Measurements from ENCODE around the gene ATG14.
"Not testable (repeated sequence)": the region's sequence is repeated elsewhere in the genome, so short reads cannot be mapped to it uniquely, and the experiment has no call there.

The ATG14 gene

GRCh38 chr14:55433880-55434804 is 22.5 kb upstream of the ATG14 start:
- no peak for DNase-seq (ENCODE audit: low spot score)

- no peak for DNase-seq (ENCODE audit: low spot score)
Observed at GRCh38 chr14:55432628-55433027, 21.0 kb upstream of the ATG14 start.

DNA sequence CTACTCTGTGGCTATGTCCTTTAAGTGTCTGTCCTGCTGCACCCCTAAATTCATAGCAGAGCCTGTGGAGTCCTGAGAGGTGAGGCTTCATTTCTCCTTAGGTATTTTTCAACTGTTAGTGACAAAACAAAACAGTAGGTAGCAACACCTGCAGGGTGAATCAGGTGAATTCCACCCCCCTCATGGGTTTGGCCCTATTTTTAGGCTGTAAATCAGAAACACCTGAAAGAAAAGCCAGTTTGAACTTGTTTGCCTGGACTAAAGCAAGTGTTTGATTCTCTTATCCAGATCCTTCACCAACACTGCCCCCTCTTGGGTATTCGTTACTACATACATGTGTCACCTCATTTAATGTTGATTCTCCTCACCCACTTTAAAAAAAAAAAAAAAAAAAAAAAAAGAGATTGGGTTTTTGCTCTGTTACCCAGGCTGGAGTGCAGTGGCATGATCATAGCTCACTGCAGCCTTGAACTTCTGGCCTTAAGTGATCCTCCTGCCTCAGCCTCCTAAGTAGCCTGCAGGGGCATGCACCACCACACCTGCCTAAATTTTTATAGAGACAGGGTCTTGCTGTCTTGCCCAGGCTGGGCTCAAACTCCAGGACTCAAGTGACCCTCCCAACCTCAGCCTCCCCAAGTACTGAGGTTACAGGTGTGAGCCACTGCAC is 18.5 kb upstream of the ATG14 start:
- DNase-seq (ENCODE audit: low spot score), result no peak

GRCh38 chr14:55427439-55427838 is 15.8 kb upstream of the ATG14 start:
- DNase-seq (ENCODE audit: low spot score), result no peak

DNA sequence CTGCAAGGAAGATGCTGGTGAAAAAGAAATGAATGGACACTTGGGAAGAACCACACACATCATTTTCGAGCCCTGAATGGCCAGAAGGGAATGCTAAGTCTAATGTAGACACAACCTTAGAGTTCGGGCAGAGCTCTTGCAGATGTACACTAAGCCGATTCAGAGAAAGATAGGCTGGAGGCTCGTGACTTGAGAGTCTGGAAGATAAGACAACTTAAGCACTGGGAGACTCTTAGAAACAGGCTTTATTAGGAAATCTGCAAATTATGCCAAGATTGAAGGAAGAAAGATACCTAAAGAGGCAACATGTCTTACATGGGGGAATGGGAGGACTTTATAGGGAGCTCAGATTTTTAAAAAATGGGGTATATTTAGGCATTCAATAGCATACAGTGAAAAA is 15.3 kb upstream of the ATG14 start:
- DNase-seq (ENCODE audit: low spot score), result no peak

GRCh38 chr14:55425091-55425490 is 13.5 kb upstream of the ATG14 start:
- DNase-seq (ENCODE audit: low spot score), result no peak

DNA sequence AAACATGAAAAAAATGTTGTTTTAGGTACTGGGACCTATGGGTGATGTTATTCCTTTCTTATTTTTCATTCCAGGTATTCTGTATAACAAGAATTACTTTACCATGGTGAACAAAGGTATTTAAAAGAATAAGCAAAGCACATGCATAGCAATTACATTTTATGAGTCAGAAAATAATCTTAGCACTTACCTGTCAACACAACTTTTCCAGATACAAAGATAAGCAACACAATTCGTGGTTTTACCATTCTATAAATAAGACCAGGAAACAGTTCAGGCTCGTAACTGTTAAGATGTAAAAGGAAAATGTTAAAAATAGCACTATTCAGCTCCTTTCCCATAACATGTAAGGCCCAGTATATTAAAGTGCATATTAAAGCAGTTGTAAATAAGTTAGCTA is 12.3 kb upstream of the ATG14 start:
- DNase-seq (ENCODE audit: low spot score), result no peak

- not testable (repeated sequence) for DNase-seq (ENCODE audit: low spot score)
Observed at GRCh38 chr14:55422338-55422737, 10.7 kb upstream of the ATG14 start.

GRCh38 chr14:55419663-55420062 is 8.0 kb upstream of the ATG14 start:
- DNase-seq (ENCODE audit: low spot score), result no peak

DNA sequence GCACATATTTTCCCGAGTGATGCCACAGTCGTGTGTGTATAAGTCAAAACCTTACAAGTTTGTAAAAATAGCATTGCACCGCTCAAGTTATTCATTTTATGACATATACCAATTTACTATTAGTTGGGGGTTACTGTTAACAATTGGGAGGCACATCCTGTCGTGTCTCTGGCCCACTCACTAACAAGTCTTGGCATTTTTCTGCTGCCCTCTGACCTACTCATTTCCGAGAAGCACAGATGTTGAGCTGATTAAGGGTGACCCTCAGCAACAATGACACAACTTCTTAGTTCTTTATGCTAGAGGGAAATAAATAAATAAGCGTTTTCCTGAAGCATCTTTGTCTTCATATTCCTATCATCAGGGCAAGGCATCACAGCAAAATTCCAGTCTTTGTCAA is 6.8 kb upstream of the ATG14 start:
- no peak for DNase-seq (ENCODE audit: low spot score)

DNA sequence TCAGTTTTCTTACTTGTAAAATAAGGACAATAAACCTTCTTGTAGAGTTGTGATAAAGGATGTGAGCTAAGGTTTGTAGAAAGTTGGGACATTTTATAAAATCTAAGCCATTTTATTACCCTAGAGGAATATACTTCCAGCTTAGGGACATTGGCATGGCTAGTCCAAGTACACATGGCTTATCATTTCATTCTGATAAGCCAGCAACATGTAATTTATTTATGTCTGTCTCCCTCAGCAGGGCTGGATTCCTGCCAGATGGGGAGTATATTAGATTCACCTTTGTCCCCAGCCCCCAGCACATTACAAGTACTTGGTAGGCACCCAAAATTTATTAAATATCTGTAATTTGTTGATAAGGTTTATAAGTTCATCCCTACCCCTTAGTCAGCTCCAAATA is 6.3 kb upstream of the ATG14 start:
- no peak for DNase-seq (ENCODE audit: low spot score)

DNA sequence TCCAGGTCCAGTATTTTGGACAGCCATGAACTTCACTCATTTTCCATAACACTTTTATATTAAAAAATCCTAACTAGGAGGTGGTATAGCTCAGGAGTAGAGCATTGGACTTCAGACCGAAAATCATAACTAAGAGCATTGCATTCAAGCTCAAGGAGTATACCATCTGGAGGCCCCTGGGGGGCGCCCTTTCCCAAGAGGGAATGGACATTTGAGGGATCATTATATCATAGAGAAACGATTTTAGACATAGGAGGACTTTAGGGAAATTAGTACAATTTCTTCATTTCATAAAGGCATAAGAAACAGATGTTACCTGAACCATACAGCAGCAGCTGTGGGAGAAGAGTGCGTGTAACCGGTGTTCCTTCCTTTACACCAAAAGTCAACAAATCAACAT is 5.2 kb upstream of the ATG14 start:
- DNase-seq (ENCODE audit: low spot score), result no peak

DNA sequence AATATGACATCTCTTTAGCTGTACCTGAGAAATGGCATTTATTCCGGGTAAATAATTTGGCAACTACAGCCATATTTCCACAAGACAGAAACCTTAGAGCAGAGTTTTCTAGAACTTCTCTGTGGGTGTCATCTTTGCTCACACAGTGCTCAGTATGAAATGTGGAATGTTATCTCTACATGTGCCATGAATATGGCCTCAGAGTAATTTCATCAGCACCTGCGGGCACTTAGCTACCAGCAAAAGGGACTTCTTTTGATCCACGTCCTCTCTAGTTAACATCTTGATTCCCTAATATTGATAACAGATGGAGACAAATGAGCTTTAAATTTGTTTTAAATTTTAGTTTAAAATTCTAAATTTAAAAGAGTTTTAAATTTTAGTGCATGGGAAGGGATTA is 2.9 kb upstream of the ATG14 start:
- no peak for DNase-seq (ENCODE audit: low spot score)

DNA sequence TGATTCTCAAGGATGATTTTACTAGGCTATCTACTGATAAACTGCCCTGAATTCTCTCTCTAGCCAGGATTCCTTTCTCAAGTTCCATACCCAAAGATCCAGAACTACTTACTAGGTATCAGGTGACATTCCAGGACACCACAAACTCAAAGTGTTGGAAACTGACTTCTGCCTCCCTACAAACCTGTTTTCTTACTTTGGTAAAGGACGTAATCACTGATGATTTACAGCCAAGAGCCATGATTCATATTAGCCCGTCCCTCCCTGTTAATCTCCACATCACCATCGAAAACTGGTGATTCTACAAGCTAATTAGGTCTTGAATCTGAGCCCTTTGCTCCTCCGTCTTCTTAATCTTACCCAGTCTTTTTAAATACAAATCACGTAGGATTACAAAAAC is 1.0 kb upstream of the ATG14 start:
- no peak for DNase-seq (ENCODE audit: low spot score)

- DNase-seq (ENCODE audit: low spot score), result no peak
Observed at GRCh38 chr14:55410876-55411275, 754 bp downstream of the ATG14 start.

GRCh38 chr14:55404173-55404854 is 7.3 kb downstream of the ATG14 start:
- DNase-seq (ENCODE audit: low spot score), result no peak

- DNase-seq (ENCODE audit: low spot score), result no peak
Observed at GRCh38 chr14:55401751-55402150, 9.9 kb downstream of the ATG14 start.

- DNase-seq (ENCODE audit: low spot score), result no peak
Observed at GRCh38 chr14:55399852-55400251, 11.8 kb downstream of the ATG14 start.

- DNase-seq (ENCODE audit: low spot score), result no peak
Observed at GRCh38 chr14:55399183-55399582, 12.4 kb downstream of the ATG14 start.

DNA sequence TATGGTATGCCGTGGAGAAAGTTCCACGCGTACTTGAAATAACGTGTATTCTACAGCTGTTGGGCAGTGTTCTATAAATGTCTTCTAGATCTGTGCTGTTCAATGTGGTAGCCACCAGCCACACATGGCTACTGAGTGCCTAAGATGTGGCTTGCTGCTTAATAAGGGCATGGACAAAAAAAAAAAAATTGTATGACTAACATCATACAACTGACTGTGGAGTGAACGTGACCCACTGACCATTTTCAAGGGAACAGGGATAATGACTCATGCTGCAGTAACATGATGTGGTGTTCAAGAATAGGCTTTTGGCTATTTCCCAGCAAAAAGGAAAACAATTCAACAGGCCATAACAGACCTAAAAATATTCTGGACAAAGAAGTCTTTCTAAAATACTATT is 13.0 kb downstream of the ATG14 start:
- peak; percentile 5 for DNase-seq (ENCODE audit: low spot score)

DNA sequence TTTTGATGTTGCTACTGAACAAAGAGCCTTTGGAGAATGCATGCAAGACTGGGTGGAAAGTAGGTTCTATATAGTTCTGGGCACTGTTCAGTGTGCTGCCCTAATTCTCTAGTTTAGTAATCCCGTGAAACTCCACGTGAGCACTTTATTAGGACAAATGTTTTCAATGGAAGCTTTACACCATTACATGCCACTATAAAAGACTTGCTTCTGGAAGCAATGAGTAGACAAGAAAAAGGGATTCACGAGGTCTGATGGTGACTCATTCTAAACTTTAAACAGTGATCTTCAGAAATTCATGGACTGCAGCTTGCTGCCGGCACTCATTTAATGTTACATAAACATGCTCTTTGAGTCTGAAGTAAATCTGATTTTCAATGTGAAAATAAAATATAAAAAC is 22.3 kb downstream of the ATG14 start:
- DNase-seq (ENCODE audit: low spot score), result no peak

GRCh38 chr14:55388160-55388559 is 23.5 kb downstream of the ATG14 start:
- DNase-seq (ENCODE audit: low spot score), result no peak

- DNase-seq (ENCODE audit: low spot score), result no peak
Observed at GRCh38 chr14:55387121-55387520, 24.5 kb downstream of the ATG14 start.

Measured in putamen (tissue), 1 donor.